GM23338 (cell line): Measurements from ENCODE around the gene SRSF12. TPM values are rescaled to one million over a fixed set of nuclear protein-coding genes. Genes with fewer than 3 reads are reported as not detected.

Experiments
- ATAC-seq: fragments of 200-7000 bp; cut with Tn5 transposase; 3 replicates; pipeline ENCODE4 v1.9.1; 2020
- DNase-seq: peaks from one replicate; pipeline ENCODE4 v3.0.0-alpha.2; 2015; ENCODE audit warnings: low spot score
- H2AFZ ChIP-seq: fragments of 200-600 bp; sonication (generic); 2 replicates; pipeline ENCODE4 v1.8.0; 2016; ENCODE audit warnings: antibody characterized with exemption, mild to moderate bottlenecking, moderate library complexity
- H3F3A ChIP-seq: fragments of 200-600 bp; sonication (generic); replicated peaks from 2 replicates; pipeline ENCODE4 v1.8.0; 2017; ENCODE audit warnings: antibody characterized with exemption, mixed run types, low read depth
- H3K27ac ChIP-seq: fragments of 200-600 bp; sonication (generic); 2 replicates; pipeline ENCODE4 v1.6.1; 2016; ENCODE audit warnings: low read depth
- H3K27me3 ChIP-seq: fragments of 200-600 bp; sonication (generic); 2 replicates; pipeline ENCODE4 v1.8.0; 2016; ENCODE audit warnings: mild to moderate bottlenecking, mixed run types, moderate library complexity; ENCODE audit not compliant: insufficient read depth
- H3K36me3 ChIP-seq: fragments of 200-600 bp; sonication (generic); 2 replicates; pipeline ENCODE4 v1.8.0; 2016; ENCODE audit warnings: mild to moderate bottlenecking; ENCODE audit not compliant: insufficient read depth
- H3K4me1 ChIP-seq: fragments of 200-600 bp; sonication (generic); 2 replicates; pipeline ENCODE4 v1.8.0; 2016; ENCODE audit warnings: mild to moderate bottlenecking, moderate library complexity; ENCODE audit not compliant: insufficient read depth
- H3K4me2 ChIP-seq: fragments of 200-600 bp; sonication (generic); 2 replicates; pipeline ENCODE4 v1.7.1; 2017; ENCODE audit warnings: mixed run types
- H3K4me3 ChIP-seq: fragments of 200-600 bp; sonication (generic); 2 replicates; pipeline ENCODE4 v1.6.1; 2016; ENCODE audit warnings: mixed run types
- H3K79me2 ChIP-seq: fragments of 200-600 bp; sonication (generic); replicated peaks from 2 replicates; pipeline ENCODE4 v1.8.0; 2017; ENCODE audit warnings: mild to moderate bottlenecking; ENCODE audit not compliant: insufficient read depth
- H3K9me2 ChIP-seq: fragments of 200-600 bp; sonication (generic); 2 replicates; pipeline ENCODE4 v1.8.0; 2017; ENCODE audit not compliant: insufficient read depth
- H4K20me1 ChIP-seq: fragments of 200-600 bp; sonication (generic); replicated peaks from 2 replicates; pipeline ENCODE4 v1.8.0; 2017; ENCODE audit warnings: mild to moderate bottlenecking; ENCODE audit not compliant: insufficient read depth
- H3K27ac Mint-ChIP-seq: 2 replicates; pipeline ENCODE4 v1.8.0; 2020; ENCODE audit warnings: inconsistent platforms, mild to moderate bottlenecking, moderate library complexity, mixed read lengths
- H3K27me3 Mint-ChIP-seq: 3 replicates; pipeline ENCODE4 v1.8.0; 2022; ENCODE audit warnings: low read depth, mild to moderate bottlenecking, moderate library complexity, mixed read lengths, inconsistent platforms; ENCODE audit not compliant: insufficient read depth, poor library complexity
- H3K36me3 Mint-ChIP-seq: 3 replicates; pipeline ENCODE4 v1.8.0; 2021; ENCODE audit warnings: low read depth, mild to moderate bottlenecking, inconsistent platforms, moderate library complexity, mixed read lengths
- H3K4me1 Mint-ChIP-seq: 3 replicates; pipeline ENCODE4 v1.8.0; 2020; ENCODE audit warnings: mild to moderate bottlenecking, inconsistent platforms, mixed read lengths
- H3K4me3 Mint-ChIP-seq: 3 replicates; pipeline ENCODE4 v1.8.0; 2021; ENCODE audit warnings: moderate library complexity, mild to moderate bottlenecking, inconsistent platforms, mixed read lengths
- H3K9me3 Mint-ChIP-seq: 3 replicates; pipeline ENCODE4 v1.8.0; 2020; ENCODE audit warnings: moderate library complexity, mild to moderate bottlenecking, inconsistent platforms, mixed read lengths
- CREB1 ChIP-seq: fragments of 250-450 bp; sonication (Bioruptor Pico); IDR thresholded peaks from 2 replicates; pipeline ENCODE4 v1.5.0; 2020; ENCODE audit warnings: low read depth, mild to moderate bottlenecking, moderate library complexity
- ETS1 ChIP-seq: IDR thresholded peaks from 2 replicates; pipeline ENCODE4 v1.6.1; 2016; ENCODE audit warnings: antibody characterized with exemption
- EZH2 ChIP-seq: fragments of 200-600 bp; sonication (generic); IDR thresholded peaks from one replicate; pipeline ENCODE4 v1.8.0; 2017; ENCODE audit warnings: antibody characterized with exemption, mild to moderate bottlenecking, low read depth; ENCODE audit not compliant: unreplicated experiment
- EZH2phosphoT487 ChIP-seq: fragments of 200-600 bp; sonication (generic); IDR thresholded peaks from one replicate; pipeline ENCODE4 v1.8.1; 2018; ENCODE audit warnings: antibody characterized with exemption; ENCODE audit not compliant: unreplicated experiment
- JUNB ChIP-seq: IDR thresholded peaks from one replicate; pipeline ENCODE4 v1.6.1; 2016; ENCODE audit warnings: antibody characterized with exemption; ENCODE audit not compliant: unreplicated experiment
- NANOG ChIP-seq: IDR thresholded peaks from 2 replicates; pipeline ENCODE4 v1.6.1; 2016; ENCODE audit warnings: antibody characterized with exemption, borderline replicate concordance
- POLR2AphosphoS5 ChIP-seq: IDR thresholded peaks from 2 replicates; pipeline ENCODE4 v1.6.1; 2016; ENCODE audit warnings: antibody characterized with exemption, low read depth
- REST ChIP-seq: IDR thresholded peaks from one replicate; pipeline ENCODE4 v1.6.1; 2018; ENCODE audit warnings: antibody characterized with exemption; ENCODE audit not compliant: unreplicated experiment
- STAT1 ChIP-seq: IDR thresholded peaks from one replicate; pipeline ENCODE4 v1.6.1; 2016; ENCODE audit warnings: antibody characterized with exemption; ENCODE audit not compliant: unreplicated experiment
- ZNF114 ChIP-seq: fragments of 250-450 bp; sonication (Bioruptor Pico); IDR thresholded peaks from 2 replicates; pipeline ENCODE4 v1.5.0; 2020; ENCODE audit warnings: mild to moderate bottlenecking, moderate library complexity
- ZNF331 ChIP-seq: fragments of 250-450 bp; sonication (Bioruptor Pico); IDR thresholded peaks from 2 replicates; pipeline ENCODE4 v1.5.0; 2020; ENCODE audit warnings: low read depth, mild to moderate bottlenecking, moderate library complexity
- polyA plus RNA-seq: library from polyadenylated mRNA; unstranded; fragments of >200 nt; fragmentation: Nextera tagmentation; extraction: Ambion mirVana; gene quantifications from 2 replicates; pipeline ENCODE4 v1.2.1, GENCODE V29; 2016
- total RNA-seq: library from RNA; depleted of rRNA; stranded (reverse); fragments of >200 nt; shearing (Covaris generic); gene quantifications from 2 replicates; pipeline ENCODE4 v1.2.3, GENCODE V29; 2014
- TF ChIP-seq, protein P1 (sequence below), 2 experiments: fragments of 200-600 bp in 1 of 2; sonication (generic) in 1 of 2; conservative IDR thresholded peaks; 2 replicates each; pipeline versions ENCODE4 v1.5.1 to v1.6.1; 2016 to 2017; ENCODE audit warnings: antibody characterized with exemption in 2 of 2, low read depth in 2 of 2, mild to moderate bottlenecking in 2 of 2, moderate library complexity in 1 of 2

SRSF12 gene
- total and polyA plus RNA-seq, 2 experiments from 2014 or later: 3.6 TPM

- no peak for TF ChIP-seq ZNF331
- no peak for TF ChIP-seq POLR2AphosphoS5
- TF ChIP-seq CREB1: no peak
- TF ChIP-seq, protein P1, sequence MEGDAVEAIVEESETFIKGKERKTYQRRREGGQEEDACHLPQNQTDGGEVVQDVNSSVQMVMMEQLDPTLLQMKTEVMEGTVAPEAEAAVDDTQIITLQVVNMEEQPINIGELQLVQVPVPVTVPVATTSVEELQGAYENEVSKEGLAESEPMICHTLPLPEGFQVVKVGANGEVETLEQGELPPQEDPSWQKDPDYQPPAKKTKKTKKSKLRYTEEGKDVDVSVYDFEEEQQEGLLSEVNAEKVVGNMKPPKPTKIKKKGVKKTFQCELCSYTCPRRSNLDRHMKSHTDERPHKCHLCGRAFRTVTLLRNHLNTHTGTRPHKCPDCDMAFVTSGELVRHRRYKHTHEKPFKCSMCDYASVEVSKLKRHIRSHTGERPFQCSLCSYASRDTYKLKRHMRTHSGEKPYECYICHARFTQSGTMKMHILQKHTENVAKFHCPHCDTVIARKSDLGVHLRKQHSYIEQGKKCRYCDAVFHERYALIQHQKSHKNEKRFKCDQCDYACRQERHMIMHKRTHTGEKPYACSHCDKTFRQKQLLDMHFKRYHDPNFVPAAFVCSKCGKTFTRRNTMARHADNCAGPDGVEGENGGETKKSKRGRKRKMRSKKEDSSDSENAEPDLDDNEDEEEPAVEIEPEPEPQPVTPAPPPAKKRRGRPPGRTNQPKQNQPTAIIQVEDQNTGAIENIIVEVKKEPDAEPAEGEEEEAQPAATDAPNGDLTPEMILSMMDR (conservative IDR thresholded peaks at IDR 0.05; ENCODE audit: low read depth in 2 of 2): no peak
- no peak for TF ChIP-seq STAT1
- TF ChIP-seq ETS1: no peak
- TF ChIP-seq EZH2: no peak
- no peak for TF ChIP-seq EZH2phosphoT487
These were observed 67.7 kb downstream of the SRSF12 start (continued) for GRCh38 chr6:89050155-89050554.

DNA sequence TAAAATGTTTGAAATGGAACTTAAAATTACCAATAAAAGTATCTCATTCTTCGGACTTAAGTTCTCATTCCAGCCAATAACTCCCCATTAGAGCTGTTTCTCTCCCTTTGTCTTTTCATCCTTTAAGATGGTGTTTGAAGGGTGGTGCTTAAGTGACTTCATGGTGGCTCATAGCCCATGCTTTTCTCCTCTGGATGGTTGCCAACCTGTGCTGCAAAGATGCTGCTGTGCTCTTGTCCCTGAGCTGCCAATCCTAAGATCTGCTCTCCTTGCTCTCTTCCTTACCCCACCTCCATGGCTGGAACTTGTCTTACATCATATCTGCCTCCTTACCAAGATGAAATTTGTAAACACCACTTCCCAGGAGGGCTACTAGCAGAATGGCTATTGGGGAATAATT lies 68.9 kb downstream of the SRSF12 start:
- H3K27ac Mint-ChIP-seq: no peak overlapping the region
- H3K4me3 Mint-ChIP-seq: no peak overlapping the region
- H3K36me3 Mint-ChIP-seq: no peaks in the 10 kb centered on the region
- no peak overlapping the region for H3K4me3 ChIP-seq
- H3K27me3 ChIP-seq: peaks cover 34% of the 10 kb centered on the region
- 0 out of 2 replicates have a peak overlapping the region, but pooled peaks have one; percentile 7 for H3K4me2 ChIP-seq
- peaks cover 20% of the 10 kb centered on the region for H3K4me1 Mint-ChIP-seq
- H3K27ac ChIP-seq: no peak overlapping the region
- ATAC-seq: no peak
- no peaks in the 10 kb centered on the region for H3K36me3 ChIP-seq
- peaks cover 8% of the 10 kb centered on the region for H3K27me3 Mint-ChIP-seq
- no peaks in the 10 kb centered on the region for H3K79me2 ChIP-seq
- peaks cover 12% of the 10 kb centered on the region; the same call in 1 of the 2 replicates for H3K4me1 ChIP-seq
- TF ChIP-seq EZH2 (no peak), ZNF114 (CRISPR knock-in tag) (no peak), JUNB (no peak), REST (no peak), NANOG (no peak), EZH2phosphoT487 (no peak), CREB1 (no peak), ZNF331 (no peak), ETS1 (no peak)
- H3F3A ChIP-seq: no peaks in the 10 kb centered on the region
- H2AFZ ChIP-seq: no peak overlapping the region
- H3K9me3 Mint-ChIP-seq: no peaks in the 10 kb centered on the region
- no peaks in the 10 kb centered on the region for H3K9me2 ChIP-seq
- H4K20me1 ChIP-seq: no peaks in the 10 kb centered on the region
- DNase-seq: no peak
